Ishikawa (cell line): ENCODE measurements around the gene ZWINT.

Experiments used
- CEBPB ChIP-seq: IDR thresholded peaks from 2 replicates; pipeline ENCODE4 v1.6.1; 2012
- CREB1 ChIP-seq: IDR thresholded peaks from 2 replicates; pipeline ENCODE4 v1.6.1; 2012; ENCODE audit warnings: low read depth
- EGR1 ChIP-seq: IDR thresholded peaks from 2 replicates; pipeline ENCODE4 v1.6.1; 2012
- EP300 ChIP-seq: IDR thresholded peaks from 2 replicates; pipeline ENCODE4 v1.6.1; 2012; ENCODE audit warnings: borderline replicate concordance
- FOXM1 ChIP-seq: IDR thresholded peaks from 2 replicates; pipeline ENCODE4 v1.6.1; 2012; ENCODE audit warnings: low read depth, borderline replicate concordance
- MAX ChIP-seq: IDR thresholded peaks from 2 replicates; pipeline ENCODE4 v1.6.1; 2012
- NFIC ChIP-seq: IDR thresholded peaks from 2 replicates; pipeline ENCODE4 v1.6.1; 2012
- RAD21 ChIP-seq: IDR thresholded peaks from 2 replicates; pipeline ENCODE4 v1.6.1; 2012; ENCODE audit warnings: low read depth
- REST ChIP-seq: IDR thresholded peaks from 2 replicates; pipeline ENCODE4 v1.6.1; 2012; ENCODE audit warnings: low read depth, mild to moderate bottlenecking
- TAF1 ChIP-seq: IDR thresholded peaks from 2 replicates; pipeline ENCODE4 v1.6.1; 2012; ENCODE audit warnings: low read depth, mild to moderate bottlenecking
- TCF12 ChIP-seq: IDR thresholded peaks from 2 replicates; pipeline ENCODE4 v1.6.1; 2012; ENCODE audit warnings: low read depth
- TEAD4 ChIP-seq: IDR thresholded peaks from 2 replicates; pipeline ENCODE4 v1.6.1; 2012
- YY1 ChIP-seq: IDR thresholded peaks from 2 replicates; pipeline ENCODE4 v1.6.1; 2012; ENCODE audit warnings: low read depth
- ZBTB7A ChIP-seq: IDR thresholded peaks from 2 replicates; pipeline ENCODE4 v1.6.1; 2012; ENCODE audit warnings: low read depth
- TF ChIP-seq, protein P1 (sequence below): IDR thresholded peaks from 2 replicates; pipeline ENCODE4 v1.6.1; 2012

The ZWINT gene, protein sequence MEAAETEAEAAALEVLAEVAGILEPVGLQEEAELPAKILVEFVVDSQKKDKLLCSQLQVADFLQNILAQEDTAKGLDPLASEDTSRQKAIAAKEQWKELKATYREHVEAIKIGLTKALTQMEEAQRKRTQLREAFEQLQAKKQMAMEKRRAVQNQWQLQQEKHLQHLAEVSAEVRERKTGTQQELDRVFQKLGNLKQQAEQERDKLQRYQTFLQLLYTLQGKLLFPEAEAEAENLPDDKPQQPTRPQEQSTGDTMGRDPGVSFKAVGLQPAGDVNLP

GRCh38 chr10:56360967-56361612 lies at the start of gene ZWINT:
Gene ZWINT (minus strand): TSS chr10:56361259. CDS start chr10:56361236, 23 bp downstream.
- TF ChIP-seq NFIC = no peak
- TF ChIP-seq ZBTB7A = no peak
- TF ChIP-seq EP300 = no peak
- no peak for TF ChIP-seq CEBPB
- TF ChIP-seq REST = no peak
- peak; percentile 90 for TF ChIP-seq YY1
- TF ChIP-seq TAF1 = peak; percentile 90
- TF ChIP-seq EGR1 = no peak
- no peak for TF ChIP-seq TEAD4
- peak; percentile 48 for TF ChIP-seq MAX
- TF ChIP-seq RAD21 = no peak
- 0 out of 2 replicates have a peak, but pooled peaks have one; percentile 36 for TF ChIP-seq CREB1
- TF ChIP-seq, protein P1, sequence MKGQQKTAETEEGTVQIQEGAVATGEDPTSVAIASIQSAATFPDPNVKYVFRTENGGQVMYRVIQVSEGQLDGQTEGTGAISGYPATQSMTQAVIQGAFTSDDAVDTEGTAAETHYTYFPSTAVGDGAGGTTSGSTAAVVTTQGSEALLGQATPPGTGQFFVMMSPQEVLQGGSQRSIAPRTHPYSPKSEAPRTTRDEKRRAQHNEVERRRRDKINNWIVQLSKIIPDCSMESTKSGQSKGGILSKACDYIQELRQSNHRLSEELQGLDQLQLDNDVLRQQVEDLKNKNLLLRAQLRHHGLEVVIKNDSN = no peak
- TF ChIP-seq FOXM1 = 0 out of 2 replicates have a peak, but pooled peaks have one; percentile 41
- TF ChIP-seq TCF12 = no peak

- TF ChIP-seq NFIC (no peak), ZBTB7A (no peak), CREB1 (no peak), TAF1 (no peak), YY1 (no peak), RAD21 (no peak), REST (no peak), EP300 (no peak), CEBPB (no peak), TCF12 (no peak), TEAD4 (no peak), FOXM1 (no peak), MAX (no peak), EGR1 (no peak)
- TF ChIP-seq, protein P1 = no peak
Measured at GRCh38 chr10:56383806-56384205, 22.7 kb upstream of the ZWINT start.

- TF ChIP-seq FOXM1 (no peak), NFIC (no peak), TEAD4 (no peak), ZBTB7A (no peak), TAF1 (no peak), TCF12 (no peak)
- TF ChIP-seq, protein P1 = peak; percentile 47; the same call in 1 of the 2 replicates
Measured at GRCh38 chr10:56370217-56371113, 9.4 kb upstream of the ZWINT start.

DNA sequence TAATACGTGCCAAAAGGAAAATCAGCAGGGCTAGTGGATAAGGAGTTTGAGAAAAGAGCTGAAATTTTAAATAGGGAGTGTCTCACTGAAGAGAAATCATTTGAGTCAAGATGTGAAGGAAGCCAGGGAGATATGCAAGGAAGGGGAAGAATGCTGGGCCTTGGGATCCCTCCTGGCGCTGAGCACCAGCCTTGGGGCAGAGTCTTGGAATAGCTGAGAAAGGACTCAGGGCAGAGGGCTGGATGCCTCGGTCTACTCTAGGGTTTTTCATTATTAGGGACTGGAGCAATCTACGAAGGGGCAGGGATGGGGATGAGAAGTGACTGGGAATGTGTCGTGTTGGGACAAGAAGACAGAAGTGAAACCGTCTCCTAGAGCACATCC lies 484 bp downstream of the ZWINT start:
- TF ChIP-seq TCF12 (no peak), ZBTB7A (no peak), EP300 (no peak), EGR1 (no peak), YY1 (no peak), FOXM1 (no peak), RAD21 (no peak), CREB1 (no peak), REST (no peak), NFIC (no peak), TAF1 (no peak), CEBPB (no peak), MAX (no peak), TEAD4 (no peak)
- TF ChIP-seq, protein P1 = no peak
